ENCODE measurements around the gene EPN2. TPM values are rescaled to one million over a fixed set of nuclear protein-coding genes. Genes with fewer than 3 reads are reported as not detected.
A peak's percentile ranks its signal among the peaks of the same experiment; 100 is the strongest.

Gene EPN2
- total and polyA plus RNA-seq, 9 donors: 21.6 to 68.9 (median 52.7) TPM

DNA sequence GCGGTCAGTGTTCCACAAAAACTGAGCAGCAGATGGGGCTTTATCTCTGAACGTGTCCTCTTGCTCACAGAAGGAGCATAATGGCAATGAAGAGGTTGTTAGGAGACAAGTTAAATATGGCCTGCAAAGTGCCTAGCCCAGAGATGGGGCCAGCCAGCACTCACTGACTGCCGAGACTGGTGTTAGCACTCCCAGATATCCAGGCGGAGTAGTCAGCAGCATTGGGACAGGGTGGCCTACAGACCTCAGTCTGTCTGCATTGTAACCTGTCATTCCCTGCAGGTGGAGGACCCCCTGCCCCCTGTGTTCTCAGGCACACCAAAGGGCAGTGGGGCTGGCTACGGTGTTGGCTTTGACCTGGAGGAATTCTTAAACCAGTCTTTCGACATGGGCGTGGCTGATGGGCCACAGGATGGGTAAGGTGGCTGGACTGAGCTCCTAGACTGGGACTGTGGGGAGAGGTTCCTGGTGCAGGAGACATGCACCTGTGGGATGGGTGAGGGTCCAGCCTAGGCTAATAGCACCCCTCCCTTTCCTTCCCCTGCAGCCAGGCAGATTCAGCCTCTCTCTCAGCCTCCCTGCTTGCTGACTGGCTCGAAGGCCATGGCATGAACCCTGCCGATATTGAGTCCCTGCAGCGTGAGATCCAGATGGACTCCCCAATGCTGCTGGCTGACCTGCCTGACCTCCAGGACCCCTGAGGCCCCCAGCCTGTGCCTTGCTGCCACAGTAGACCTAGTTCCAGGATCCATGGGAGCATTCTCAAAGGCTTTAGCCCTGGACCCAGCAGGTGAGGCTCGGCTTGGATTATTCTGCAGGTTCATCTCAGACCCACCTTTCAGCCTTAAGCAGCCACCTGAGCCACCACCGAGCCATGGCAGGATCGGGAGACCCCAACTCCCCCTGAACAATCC, 145.6 kb downstream of the EPN2 start:
- no peaks in the 10 kb centered on the region for H3K27me3 ChIP-seq
- TF ChIP-seq, protein P1, sequence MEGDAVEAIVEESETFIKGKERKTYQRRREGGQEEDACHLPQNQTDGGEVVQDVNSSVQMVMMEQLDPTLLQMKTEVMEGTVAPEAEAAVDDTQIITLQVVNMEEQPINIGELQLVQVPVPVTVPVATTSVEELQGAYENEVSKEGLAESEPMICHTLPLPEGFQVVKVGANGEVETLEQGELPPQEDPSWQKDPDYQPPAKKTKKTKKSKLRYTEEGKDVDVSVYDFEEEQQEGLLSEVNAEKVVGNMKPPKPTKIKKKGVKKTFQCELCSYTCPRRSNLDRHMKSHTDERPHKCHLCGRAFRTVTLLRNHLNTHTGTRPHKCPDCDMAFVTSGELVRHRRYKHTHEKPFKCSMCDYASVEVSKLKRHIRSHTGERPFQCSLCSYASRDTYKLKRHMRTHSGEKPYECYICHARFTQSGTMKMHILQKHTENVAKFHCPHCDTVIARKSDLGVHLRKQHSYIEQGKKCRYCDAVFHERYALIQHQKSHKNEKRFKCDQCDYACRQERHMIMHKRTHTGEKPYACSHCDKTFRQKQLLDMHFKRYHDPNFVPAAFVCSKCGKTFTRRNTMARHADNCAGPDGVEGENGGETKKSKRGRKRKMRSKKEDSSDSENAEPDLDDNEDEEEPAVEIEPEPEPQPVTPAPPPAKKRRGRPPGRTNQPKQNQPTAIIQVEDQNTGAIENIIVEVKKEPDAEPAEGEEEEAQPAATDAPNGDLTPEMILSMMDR (IDR thresholded peaks at IDR 0.05): no peak
- no peak for TF ChIP-seq EP300 (IDR thresholded peaks at IDR 0.05)
- no peak for TF ChIP-seq POLR2A (IDR thresholded peaks at IDR 0.05)
- H3K27ac ChIP-seq: peak overlapping the region; percentile 15 to 18
- no peak overlapping the region for H3K4me3 ChIP-seq
- intact Hi-C loops (cut with DNase I): no loop called here
- 79 to 83% (median 80%) methylated on average over 13 of the region's 13 CpGs for WGBS, 3 donors
- peaks cover 39% of the 10 kb centered on the region for H3K4me1 ChIP-seq (ENCODE audit: insufficient read depth)
- no peaks in the 10 kb centered on the region for H3K36me3 ChIP-seq
- DNase-seq: peak in 1 of 5 donors; percentile 23
- H3K9me3 ChIP-seq: no peaks in the 10 kb centered on the region

DNA sequence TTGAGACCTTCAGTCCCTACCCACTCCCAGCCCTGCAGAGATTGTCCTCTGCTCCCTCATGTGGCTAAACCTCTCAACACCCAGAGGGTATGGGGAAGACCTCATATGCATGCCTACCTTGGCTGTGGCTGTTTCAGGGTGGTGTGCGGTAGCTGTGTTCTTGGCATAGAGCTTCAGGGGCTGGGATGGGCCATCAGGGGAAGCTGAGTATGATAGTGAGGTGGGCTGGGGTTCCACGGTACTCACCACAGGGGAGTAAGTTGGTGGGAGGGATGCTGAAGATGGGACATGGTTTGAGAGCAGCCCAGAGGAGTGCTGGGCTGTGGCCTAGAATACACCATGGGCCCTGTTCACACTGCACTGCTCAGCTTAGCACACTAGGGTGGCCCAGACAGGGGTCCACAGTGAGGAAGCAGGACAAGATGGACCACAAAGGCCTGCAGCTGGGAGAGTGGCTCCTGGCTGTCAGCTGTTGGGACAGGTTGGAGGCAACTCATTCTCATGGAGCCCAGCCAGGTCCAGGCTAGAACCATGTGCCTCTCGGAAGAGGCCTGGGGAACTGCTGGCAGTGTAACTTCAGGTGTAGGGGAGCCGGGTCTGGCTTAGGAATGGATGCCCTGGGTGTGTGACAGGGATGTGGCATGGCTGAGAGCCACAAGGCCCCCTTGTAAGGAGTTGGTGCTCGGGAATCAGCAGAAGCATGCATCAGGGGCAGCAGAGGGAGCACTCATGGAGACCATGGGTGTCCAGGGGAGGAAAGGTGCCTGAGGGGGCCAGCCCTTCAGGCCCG, 146.7 kb downstream of the EPN2 start:
- Histone ChIP-seq H3K27me3 (no peaks in the 10 kb centered on the region), H3K4me3 (no peak overlapping the region), H3K27ac (peak overlapping the region; percentile 47 to 89), H3K9me3 (no peaks in the 10 kb centered on the region), H3K4me1 (ENCODE audit: insufficient read depth) (peaks cover 45% of the 10 kb centered on the region), H3K36me3 (no peaks in the 10 kb centered on the region)
- TF ChIP-seq POLR2A (IDR thresholded peaks at IDR 0.05): no peak
- TF ChIP-seq EP300 (IDR thresholded peaks at IDR 0.05): no peak
- TF ChIP-seq, protein P1 (IDR thresholded peaks at IDR 0.05): no peak
- DNase-seq: peak in 4 of 5 donors; percentile 54 to 60 (median 58)
- WGBS, 3 donors: 64 to 82% (median 75%) methylated on average over 6 of the region's 6 CpGs
- intact Hi-C loops (cut with DNase I): no loop called here

DNA sequence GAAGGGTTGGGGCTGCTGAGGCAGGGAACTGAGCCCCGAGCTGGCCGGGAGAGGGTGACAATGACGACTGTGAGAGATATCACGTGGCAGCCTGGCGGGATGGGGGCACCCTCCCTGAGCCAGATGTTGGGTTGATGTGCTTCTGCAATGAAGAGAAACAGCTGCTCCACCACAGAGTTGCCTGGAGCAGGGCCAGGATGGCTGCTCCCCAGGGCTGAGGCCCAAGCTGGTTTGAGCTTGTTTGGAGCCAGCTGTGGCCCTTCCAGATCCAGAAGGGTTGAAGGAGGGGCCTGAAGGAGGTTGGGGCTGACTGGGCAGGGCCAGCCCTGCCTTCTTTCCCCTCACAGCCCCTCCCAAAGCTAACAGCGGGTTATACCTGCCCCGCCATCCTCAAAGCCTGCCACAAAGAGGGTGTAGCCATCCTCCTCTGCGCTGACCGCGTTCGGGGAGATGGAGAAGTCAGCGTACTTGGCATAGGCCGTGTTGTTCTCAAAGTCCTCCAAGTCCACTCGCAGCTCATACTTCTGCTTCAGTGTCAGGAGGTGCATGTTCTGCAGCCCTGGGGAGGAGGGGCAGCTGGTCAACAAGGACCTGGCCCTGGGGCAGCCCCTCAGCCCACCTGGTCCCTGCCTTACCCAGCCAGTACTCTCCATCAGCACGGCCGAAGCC, 147.7 kb downstream of the EPN2 start:
- Histone ChIP-seq H3K4me1 (ENCODE audit: insufficient read depth) (peaks cover 40% of the 10 kb centered on the region), H3K27me3 (no peaks in the 10 kb centered on the region), H3K27ac (peak overlapping the region; percentile 89 to 93), H3K9me3 (no peaks in the 10 kb centered on the region), H3K4me3 (no peak overlapping the region), H3K36me3 (no peaks in the 10 kb centered on the region)
- WGBS, 3 donors: 11 to 14% (median 11%) methylated on average over 16 of the region's 16 CpGs
- DNase-seq: peak; percentile 94 to 97 (median 97)
- intact Hi-C loops (cut with DNase I): loop anchor here in 1 of 4 donors (5.0 kb wide), 1 partner anchor 122 kb away; no protein-coding TSS in a partner anchor
- TF ChIP-seq EP300 (IDR thresholded peaks at IDR 0.05): no peak
- TF ChIP-seq, protein P1 (IDR thresholded peaks at IDR 0.05): no peak

DNA sequence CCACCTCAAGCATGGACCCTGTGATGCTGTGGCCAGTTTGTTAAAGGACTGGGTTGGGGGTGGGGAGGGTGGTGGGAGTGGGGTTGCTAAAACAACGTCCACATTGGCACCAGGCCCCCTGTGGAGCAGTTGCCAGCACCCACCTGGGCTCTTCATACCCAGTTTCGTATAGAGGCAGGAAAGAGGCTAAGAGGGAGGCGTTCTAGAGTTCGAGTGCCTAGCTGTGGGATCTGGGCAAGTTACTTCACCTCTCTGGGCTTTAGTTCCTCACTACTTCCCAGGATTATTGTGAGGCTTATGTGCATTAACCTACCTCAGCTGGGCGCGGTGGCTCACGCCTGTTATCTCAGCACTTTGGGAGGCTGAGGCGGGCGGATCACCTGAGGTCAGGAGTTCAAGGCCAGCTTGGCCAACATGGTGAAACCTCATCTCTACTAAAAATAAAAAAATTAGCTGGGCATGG, 148.4 kb downstream of the EPN2 start:
- H3K9me3 ChIP-seq: no peaks in the 10 kb centered on the region
- DNase-seq: peak in 2 of 5 donors; percentile 63 to 64
- intact Hi-C loops (cut with DNase I): loop anchor here in 1 of 4 donors (5.0 kb wide), 1 partner anchor 122 kb away; no protein-coding TSS in a partner anchor
- H3K27ac ChIP-seq: peak overlapping the region; percentile 89 to 93
- H3K4me3 ChIP-seq: no peak overlapping the region
- TF ChIP-seq EP300 (IDR thresholded peaks at IDR 0.05) (no peak), POLR2A (IDR thresholded peaks at IDR 0.05) (no peak)
- TF ChIP-seq, protein P1 (IDR thresholded peaks at IDR 0.05): no peak
- H3K36me3 ChIP-seq: no peaks in the 10 kb centered on the region
- WGBS, 3 donors: 54 to 56% (median 55%) methylated on average over 9 of the region's 9 CpGs
- H3K27me3 ChIP-seq: no peaks in the 10 kb centered on the region
- peaks cover 45% of the 10 kb centered on the region for H3K4me1 ChIP-seq (ENCODE audit: insufficient read depth)
